Lower lobe of right lung (tissue), 2 donors: Measurements from ENCODE around the gene CD58. TPM values are rescaled to one million over a fixed set of nuclear protein-coding genes. Genes with fewer than 3 reads are reported as not detected.
"Not testable (repeated sequence)": the region's sequence is repeated elsewhere in the genome, so short reads cannot be mapped to it uniquely, and the experiment has no call there.

Experiments
- ATAC-seq, 2 donors: fragments of 200-7000 bp; cut with Tn5 transposase; one replicate each; pipeline ENCODE4 v1.9.1; 2020 to 2022; ENCODE audit warnings: mild to moderate bottlenecking in 2 of 2, moderate library complexity in 2 of 2
- DNase-seq: peaks from one replicate; pipeline ENCODE4 v3.0.0-alpha.2; 2020
- H3K27ac ChIP-seq: fragments of 200-600 bp; one replicate; pipeline ENCODE4 v1.8.0; 2022
- H3K27me3 ChIP-seq: fragments of 200-600 bp; one replicate; pipeline ENCODE4 v1.8.0; 2022; ENCODE audit warnings: low read depth
- H3K36me3 ChIP-seq: fragments of 200-600 bp; one replicate; pipeline ENCODE4 v1.8.0; 2022; ENCODE audit warnings: mild to moderate bottlenecking
- H3K4me1 ChIP-seq: fragments of 200-600 bp; one replicate; pipeline ENCODE4 v1.8.0; 2022
- H3K4me3 ChIP-seq: fragments of 200-600 bp; one replicate; pipeline ENCODE4 v1.8.0; 2022; ENCODE audit warnings: mild to moderate bottlenecking
- H3K9me3 ChIP-seq: fragments of 200-600 bp; one replicate; pipeline ENCODE4 v1.8.0; 2022
- intact Hi-C: fragments of 100-400 bp; cut with DNase I; formaldehyde crosslinking; loops from one replicate; pipeline ENCODE4 v1.11.0; 2022
- total RNA-seq: library from RNA; stranded (reverse); fragmentation: NEBNext Ultra II Directional; extraction: Animal tissue kit (Norgen Biotek cat#: 25700); gene quantifications from one replicate; pipeline ENCODE4 v1.2.1, GENCODE V29; 2021
- TF ChIP-seq, protein P1 (sequence below): fragments of 200-600 bp; IDR thresholded peaks from one replicate; pipeline ENCODE4 v1.8.0; 2022; ENCODE audit warnings: antibody characterized with exemption, mild to moderate bottlenecking
- donor health status: DM: no; HTN: yes; CAD: no; lungs with severe emphysema.

The CD58 gene
- total RNA-seq, 1 donor from 2014 or later: 39.5 TPM

DNA sequence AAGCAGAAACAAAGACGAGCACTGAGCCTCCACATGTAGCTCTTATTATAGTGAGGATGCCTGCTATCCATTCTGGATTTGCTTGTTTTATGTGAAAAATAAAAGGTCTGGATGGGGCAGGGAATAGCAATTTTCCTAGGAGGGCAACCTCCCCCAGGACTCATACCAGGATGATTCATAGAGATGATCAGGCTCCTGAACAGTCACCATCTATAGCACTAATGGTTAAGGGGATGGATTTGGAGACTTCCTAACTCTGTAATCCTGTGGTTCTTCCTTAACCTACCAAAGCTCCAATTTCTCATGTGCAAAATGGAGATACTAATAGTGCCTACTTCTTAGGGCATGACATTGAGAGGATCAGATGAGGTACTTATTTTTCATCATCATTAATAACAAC, 34.5 kb upstream of the CD58 start:
- intact Hi-C loops: no loop called here

DNA sequence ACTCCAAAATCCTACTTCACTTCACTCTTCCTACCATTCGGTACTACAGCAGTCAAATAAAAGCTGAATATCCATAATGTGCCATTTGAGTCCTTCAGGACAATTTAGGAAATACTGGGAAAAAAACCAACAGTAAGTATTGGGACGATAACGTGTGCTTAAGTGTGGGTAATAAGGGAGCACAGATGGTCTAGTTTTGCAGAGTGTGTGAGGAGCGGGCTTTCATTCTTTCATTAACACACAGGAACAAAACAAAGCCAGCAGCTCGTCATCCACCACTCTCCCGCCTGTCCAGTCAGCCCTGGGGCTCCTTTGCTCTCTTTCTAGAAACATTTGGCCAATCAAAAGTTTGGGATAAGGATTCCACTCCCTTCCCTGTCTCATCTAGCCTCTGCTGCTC, 33.6 kb upstream of the CD58 start:
- H3K4me1 ChIP-seq, H3K36me3 ChIP-seq, H3K9me3 ChIP-seq, ATAC-seq, H3K27me3 ChIP-seq, DNase-seq, H3K27ac ChIP-seq, intact Hi-C loops, H3K4me3 ChIP-seq: not testable (repeated sequence)

More for the DNA sequence above, 34.5 kb upstream of the CD58 start:
- DNase-seq (no peak), ATAC-seq (no peak)
- no peaks in the 10 kb centered on the region for H3K36me3 ChIP-seq
- H3K4me1 ChIP-seq: no peaks in the 10 kb centered on the region
- H3K27me3 ChIP-seq: no peaks in the 10 kb centered on the region
- TF ChIP-seq, protein P1, sequence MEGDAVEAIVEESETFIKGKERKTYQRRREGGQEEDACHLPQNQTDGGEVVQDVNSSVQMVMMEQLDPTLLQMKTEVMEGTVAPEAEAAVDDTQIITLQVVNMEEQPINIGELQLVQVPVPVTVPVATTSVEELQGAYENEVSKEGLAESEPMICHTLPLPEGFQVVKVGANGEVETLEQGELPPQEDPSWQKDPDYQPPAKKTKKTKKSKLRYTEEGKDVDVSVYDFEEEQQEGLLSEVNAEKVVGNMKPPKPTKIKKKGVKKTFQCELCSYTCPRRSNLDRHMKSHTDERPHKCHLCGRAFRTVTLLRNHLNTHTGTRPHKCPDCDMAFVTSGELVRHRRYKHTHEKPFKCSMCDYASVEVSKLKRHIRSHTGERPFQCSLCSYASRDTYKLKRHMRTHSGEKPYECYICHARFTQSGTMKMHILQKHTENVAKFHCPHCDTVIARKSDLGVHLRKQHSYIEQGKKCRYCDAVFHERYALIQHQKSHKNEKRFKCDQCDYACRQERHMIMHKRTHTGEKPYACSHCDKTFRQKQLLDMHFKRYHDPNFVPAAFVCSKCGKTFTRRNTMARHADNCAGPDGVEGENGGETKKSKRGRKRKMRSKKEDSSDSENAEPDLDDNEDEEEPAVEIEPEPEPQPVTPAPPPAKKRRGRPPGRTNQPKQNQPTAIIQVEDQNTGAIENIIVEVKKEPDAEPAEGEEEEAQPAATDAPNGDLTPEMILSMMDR: no peak
- no peak overlapping the region for H3K27ac ChIP-seq
- no peaks in the 10 kb centered on the region for H3K9me3 ChIP-seq
- H3K4me3 ChIP-seq: no peak overlapping the region

DNA sequence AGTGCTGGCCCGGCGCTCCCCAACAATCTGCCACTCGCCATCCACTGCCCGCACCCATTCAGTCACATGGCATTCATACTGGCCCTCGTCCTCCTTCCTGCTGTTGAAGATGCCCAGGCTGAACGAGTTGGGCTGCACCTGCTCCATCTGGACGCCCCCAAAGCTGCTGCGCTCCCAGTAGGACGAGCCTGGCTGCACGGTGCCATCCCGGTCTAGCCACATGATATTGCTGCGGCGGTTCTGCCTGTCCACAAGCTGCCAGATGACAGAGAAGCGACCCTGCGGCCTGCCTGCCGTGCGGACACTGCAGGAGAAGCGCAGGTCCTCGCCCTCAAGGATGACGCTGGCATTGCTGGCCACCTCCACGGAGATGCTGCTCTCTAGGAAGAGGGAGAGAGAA, 32.8 kb upstream of the CD58 start:
- H3K4me1 ChIP-seq, H3K9me3 ChIP-seq, H3K36me3 ChIP-seq, H3K4me3 ChIP-seq, DNase-seq, ATAC-seq, intact Hi-C loops, H3K27me3 ChIP-seq, H3K27ac ChIP-seq: not testable (repeated sequence)

DNA sequence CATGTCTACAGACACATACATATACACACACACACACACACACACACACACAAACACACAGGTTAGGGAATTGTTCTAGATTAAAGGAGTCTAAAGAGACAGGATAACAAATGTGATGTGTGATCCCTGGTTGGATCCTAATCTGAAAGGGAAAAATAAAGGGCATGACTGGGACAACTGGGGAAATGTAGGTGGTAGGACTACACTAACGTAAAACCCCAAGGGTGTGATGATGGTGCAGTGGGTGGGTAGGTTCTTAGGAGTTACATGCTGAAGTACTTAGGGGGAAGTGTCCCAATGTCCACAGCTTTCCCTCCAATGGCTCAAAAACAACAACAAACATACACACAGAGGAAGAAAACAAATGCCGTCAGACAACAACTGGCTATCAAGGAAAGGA, 28.5 kb upstream of the CD58 start:
- DNase-seq, intact Hi-C loops: not testable (repeated sequence)

DNA sequence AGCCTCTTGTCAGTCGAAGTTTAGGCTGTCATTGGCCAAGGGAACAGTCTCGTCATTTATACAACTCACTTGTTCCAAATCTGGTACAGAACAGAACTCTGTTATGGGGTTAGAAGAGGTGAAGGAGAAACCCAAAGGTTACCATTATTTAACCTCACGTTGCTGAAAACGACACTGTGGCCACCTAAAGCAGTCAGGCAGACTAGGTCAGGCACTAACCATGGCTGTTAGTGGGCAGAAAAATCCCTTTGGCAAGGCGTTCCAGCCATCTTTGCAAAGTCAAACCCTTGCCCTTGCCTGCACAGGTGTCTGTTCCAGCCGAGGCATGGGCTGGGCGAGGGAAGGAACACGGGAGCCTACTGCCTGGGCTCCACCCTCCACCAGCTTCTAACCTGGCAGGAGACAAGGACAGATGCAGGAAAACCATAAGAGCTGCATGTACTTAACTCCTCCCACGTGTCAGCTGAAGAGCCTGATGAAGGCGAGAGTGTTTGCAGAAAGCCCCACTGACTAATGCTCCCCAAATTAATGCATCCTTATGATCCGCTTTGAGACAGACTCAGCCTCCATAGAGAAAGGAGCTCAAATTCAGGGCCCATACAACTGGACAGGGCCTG, 27.7 kb upstream of the CD58 start:
- H3K36me3 ChIP-seq, DNase-seq, H3K27me3 ChIP-seq, intact Hi-C loops, H3K27ac ChIP-seq, H3K4me1 ChIP-seq, H3K4me3 ChIP-seq, ATAC-seq, H3K9me3 ChIP-seq: not testable (repeated sequence)

More for the DNA sequence above, 28.5 kb upstream of the CD58 start:
- H3K36me3 ChIP-seq, H3K4me1 ChIP-seq, H3K27ac ChIP-seq, H3K4me3 ChIP-seq, H3K27me3 ChIP-seq, H3K9me3 ChIP-seq, ATAC-seq: not testable (repeated sequence)

DNA sequence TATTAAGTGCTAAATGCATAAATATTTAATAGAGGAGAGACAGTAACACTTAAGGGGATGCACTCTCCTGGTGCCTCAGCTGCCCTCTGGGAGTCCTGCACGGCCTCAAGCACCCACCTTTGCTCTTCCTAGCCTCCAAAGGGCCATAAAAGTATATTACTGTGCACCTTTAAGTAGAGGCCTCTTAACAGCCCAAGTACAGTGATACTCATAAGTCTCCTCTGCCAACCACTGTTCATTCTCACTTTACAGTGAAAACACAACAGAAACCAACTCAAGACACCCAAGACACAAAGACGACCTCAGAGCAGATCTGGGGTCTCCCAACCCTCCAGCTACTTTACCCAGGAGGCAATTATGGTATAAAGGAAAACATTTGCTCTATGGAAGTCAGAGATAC, 26.6 kb upstream of the CD58 start:
- H3K4me1 ChIP-seq, ATAC-seq, H3K27ac ChIP-seq, DNase-seq, H3K36me3 ChIP-seq, H3K4me3 ChIP-seq, intact Hi-C loops, H3K27me3 ChIP-seq, H3K9me3 ChIP-seq: not testable (repeated sequence)

DNA sequence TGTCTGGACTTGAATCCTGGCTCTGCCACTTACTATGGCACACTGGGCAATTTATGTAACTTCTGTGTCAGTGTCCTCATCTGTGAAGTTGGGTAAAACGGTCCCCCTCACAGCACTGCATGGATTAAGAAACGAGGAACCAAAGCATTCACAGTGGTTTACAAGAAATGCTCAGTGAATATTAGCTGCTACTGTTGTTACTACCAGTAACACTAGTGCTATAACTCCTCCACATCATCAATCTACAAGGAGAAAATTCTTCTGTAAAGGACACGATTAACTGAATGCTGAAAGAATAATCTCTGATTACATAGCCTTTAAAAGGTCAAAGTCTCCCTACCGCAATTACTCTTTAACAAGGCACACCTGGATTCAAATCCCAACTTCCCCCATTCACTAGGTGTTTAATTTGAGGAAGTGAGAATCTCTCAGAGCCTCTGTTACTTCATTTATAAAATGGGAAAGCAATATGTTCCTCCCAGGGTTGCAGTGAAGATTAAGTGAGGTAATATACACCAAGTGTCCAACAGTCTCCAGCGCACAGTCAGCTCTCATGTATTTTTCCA, 26.0 kb upstream of the CD58 start:
- not testable (repeated sequence) for H3K36me3 ChIP-seq, H3K27ac ChIP-seq

DNA sequence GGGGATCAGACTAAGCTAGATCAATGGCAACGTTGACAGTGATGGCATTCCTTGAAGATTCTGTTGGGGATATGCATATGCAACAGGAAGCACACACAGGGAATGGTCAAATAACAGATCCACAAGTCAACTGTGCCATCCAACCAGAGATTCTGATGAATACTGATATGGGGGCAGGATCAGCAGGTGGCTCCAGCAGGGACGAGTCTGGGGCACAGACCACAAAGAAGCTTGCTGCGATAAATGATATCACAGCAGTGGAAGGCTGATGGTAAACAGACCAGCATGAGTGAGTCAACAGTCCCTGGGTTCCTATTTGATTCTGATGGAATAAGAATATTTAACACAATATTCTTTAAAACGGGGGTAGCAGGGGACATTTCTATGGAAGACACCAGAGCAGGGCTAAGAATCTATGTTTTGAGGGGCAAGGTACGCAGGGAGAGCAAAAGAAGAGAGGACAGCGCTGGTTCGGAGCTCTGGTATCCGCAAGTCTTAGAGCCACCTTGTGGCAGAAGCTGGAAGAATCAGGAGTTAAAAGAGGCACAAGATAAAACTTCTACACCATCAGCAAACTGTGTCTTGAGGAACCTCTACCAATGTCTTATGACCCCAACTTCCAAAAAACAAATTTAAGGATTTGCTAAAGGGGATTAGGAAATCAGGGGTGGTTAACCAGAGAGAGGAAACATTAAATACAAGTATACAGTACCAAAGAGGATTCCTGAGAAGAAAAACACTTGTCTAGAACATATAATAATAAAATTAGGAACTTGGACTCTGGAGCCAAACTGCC, 25.3 kb upstream of the CD58 start:
- TF ChIP-seq, protein P1: peak; percentile 54
- H3K9me3 ChIP-seq, DNase-seq, H3K4me1 ChIP-seq, H3K27ac ChIP-seq, H3K27me3 ChIP-seq, H3K36me3 ChIP-seq, H3K4me3 ChIP-seq, intact Hi-C loops: not testable (repeated sequence)
- peak; percentile 67 to 73 for ATAC-seq

More for the DNA sequence above, 26.0 kb upstream of the CD58 start:
- H3K27me3 ChIP-seq, H3K9me3 ChIP-seq, intact Hi-C loops, ATAC-seq, DNase-seq, H3K4me3 ChIP-seq, H3K4me1 ChIP-seq: not testable (repeated sequence)

DNA sequence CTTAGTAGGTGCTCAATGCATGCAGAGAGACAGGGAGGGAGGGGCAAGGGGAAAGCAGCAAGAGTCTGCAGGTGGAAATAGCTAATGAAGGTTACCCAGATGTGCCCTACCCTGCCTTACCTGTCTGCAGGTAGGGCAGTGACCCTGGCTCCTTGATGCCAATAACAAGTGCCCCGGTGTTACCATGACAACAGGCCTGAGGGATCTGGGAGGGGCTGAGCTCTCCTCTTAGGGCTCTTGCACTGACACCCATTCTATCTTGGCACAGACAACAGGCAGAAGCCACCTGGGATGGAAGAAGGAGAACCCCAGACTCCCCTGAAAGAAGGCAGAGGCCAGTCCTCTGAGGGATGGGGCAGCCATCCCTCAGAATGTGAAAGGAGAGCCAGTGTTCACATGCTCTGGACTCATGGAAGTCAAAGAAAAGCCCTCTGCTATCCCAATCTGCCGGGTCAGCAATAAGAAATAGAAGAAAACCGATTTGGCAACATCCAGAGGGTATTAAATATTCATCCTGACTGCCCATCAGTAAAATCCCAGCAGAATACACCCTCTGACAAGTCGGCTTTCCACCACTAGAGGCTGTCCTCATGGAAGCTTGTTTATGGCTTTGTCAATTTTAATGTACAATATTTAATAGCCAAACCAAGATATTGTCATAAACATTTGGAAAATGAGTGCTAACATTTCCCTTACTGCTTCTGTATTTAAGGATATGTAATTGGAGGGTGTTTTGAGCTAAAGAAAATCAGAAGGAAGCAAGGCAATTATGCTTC, 24.4 kb upstream of the CD58 start:
- DNase-seq, H3K27ac ChIP-seq, H3K27me3 ChIP-seq, H3K4me3 ChIP-seq, ATAC-seq, H3K36me3 ChIP-seq, intact Hi-C loops, H3K9me3 ChIP-seq, H3K4me1 ChIP-seq: not testable (repeated sequence)

DNA sequence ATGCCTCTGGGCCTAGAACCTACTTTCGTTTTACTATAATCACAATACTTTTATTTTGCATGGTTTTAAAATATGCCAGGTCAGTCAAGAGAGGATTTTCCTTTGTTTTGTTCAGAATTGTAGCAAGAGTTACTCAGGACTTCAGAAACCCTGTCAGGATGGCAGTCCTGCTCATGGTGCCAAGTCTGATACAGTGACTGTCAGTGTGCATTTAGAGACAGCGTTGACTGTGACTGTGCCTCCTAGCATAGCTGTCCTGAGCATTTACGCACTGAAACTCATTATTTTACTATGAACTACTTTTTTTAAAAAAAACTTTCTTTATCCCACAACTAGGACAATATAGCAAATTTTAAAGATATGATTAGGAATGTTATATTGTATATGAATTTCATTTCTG, 23.2 kb upstream of the CD58 start:
- H3K4me1 ChIP-seq, H3K9me3 ChIP-seq, ATAC-seq, H3K36me3 ChIP-seq, DNase-seq, H3K27ac ChIP-seq, H3K4me3 ChIP-seq, intact Hi-C loops, H3K27me3 ChIP-seq: not testable (repeated sequence)

DNA sequence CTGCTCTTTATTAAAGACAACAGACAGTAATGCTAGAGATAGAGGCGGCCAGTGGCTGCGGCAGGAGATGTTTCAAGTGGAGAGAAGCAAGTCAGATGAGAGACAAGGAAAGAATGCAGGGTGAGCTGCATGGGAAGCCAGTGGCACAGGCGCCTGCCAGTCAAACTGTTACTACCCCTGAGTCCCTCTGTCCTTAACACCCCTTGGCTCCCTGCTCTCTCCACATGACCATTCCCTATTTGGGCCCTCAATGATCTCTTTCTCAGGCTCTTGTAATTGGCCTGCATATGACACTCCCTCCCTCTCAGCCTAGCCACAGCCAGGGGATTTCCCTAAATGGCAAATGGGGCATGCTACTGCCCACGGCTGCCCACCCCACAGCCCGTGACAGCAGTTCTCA, 22.6 kb upstream of the CD58 start:
- H3K27ac ChIP-seq, H3K4me1 ChIP-seq, H3K36me3 ChIP-seq, H3K9me3 ChIP-seq, DNase-seq, H3K27me3 ChIP-seq, intact Hi-C loops, H3K4me3 ChIP-seq, ATAC-seq: not testable (repeated sequence)
